ENCODE measurements around the gene TTLL7.

GRCh38 chr1:83857716-83858115 lies 141.2 kb downstream of the TTLL7 start:
- TF ChIP-seq CTCF (IDR thresholded peaks at IDR 0.05) (no peak), POLR2A (IDR thresholded peaks at IDR 0.05) (no peak)

All from vagina (tissue), 2 donors.